HG02763 (cell line): ENCODE measurements around the gene UNCX.
"Not testable (repeated sequence)": the region's sequence is repeated elsewhere in the genome, so short reads cannot be mapped to it uniquely, and the experiment has no call there.

Experiments used
- ATAC-seq: cut with Tn5 transposase; IDR thresholded peaks from one replicate; pipeline ENCODE4 v1.9.1; 2021; ENCODE audit warnings: mild to moderate bottlenecking, moderate library complexity; ENCODE audit not compliant: unreplicated experiment

UNCX gene

GRCh38 chr7:1232623-1233332 is at the start of gene UNCX:
Gene UNCX, plus strand, starts transcription at chr7:1232872. Its CDS starts 146 bp downstream, at chr7:1233018.
- ATAC-seq: no peak

- ATAC-seq: no peak
Observed at GRCh38 chr7:1187127-1187526, 45.5 kb upstream of the UNCX start.

GRCh38 chr7:1188720-1189294 is 43.9 kb upstream of the UNCX start:
- no peak for ATAC-seq

- no peak for ATAC-seq
Observed at GRCh38 chr7:1189986-1190772, 42.5 kb upstream of the UNCX start.

- ATAC-seq: no peak
Observed at GRCh38 chr7:1192171-1192676, 40.4 kb upstream of the UNCX start.

GRCh38 chr7:1193593-1194424 is 38.9 kb upstream of the UNCX start:
- ATAC-seq: no peak

GRCh38 chr7:1196441-1196840 is 36.2 kb upstream of the UNCX start:
- ATAC-seq: not testable (repeated sequence)

- no peak for ATAC-seq
Observed at GRCh38 chr7:1196950-1197349, 35.7 kb upstream of the UNCX start.

GRCh38 chr7:1197997-1198625 is 34.6 kb upstream of the UNCX start:
- ATAC-seq: no peak

- ATAC-seq: no peak
Observed at GRCh38 chr7:1200045-1200444, 32.6 kb upstream of the UNCX start.

GRCh38 chr7:1201916-1202315 is 30.8 kb upstream of the UNCX start:
- no peak for ATAC-seq

- not testable (repeated sequence) for ATAC-seq
Observed at GRCh38 chr7:1202914-1203313, 29.8 kb upstream of the UNCX start.

- no peak for ATAC-seq
Observed at GRCh38 chr7:1204460-1205140, 28.1 kb upstream of the UNCX start.

- not testable (repeated sequence) for ATAC-seq
Observed at GRCh38 chr7:1205742-1206141, 26.9 kb upstream of the UNCX start.

GRCh38 chr7:1209097-1209496 is 23.6 kb upstream of the UNCX start:
- ATAC-seq: no peak

GRCh38 chr7:1210321-1210978 is 22.2 kb upstream of the UNCX start:
- no peak for ATAC-seq

GRCh38 chr7:1210979-1211608 is 21.6 kb upstream of the UNCX start:
- ATAC-seq: no peak

GRCh38 chr7:1211611-1212010 is 21.1 kb upstream of the UNCX start:
- ATAC-seq: no peak

- ATAC-seq: not testable (repeated sequence)
Observed at GRCh38 chr7:1212025-1212424, 20.6 kb upstream of the UNCX start.
